H9 (cell line): ENCODE data around the gene KLK3. TPM values are rescaled to one million over a fixed set of nuclear protein-coding genes. Genes with fewer than 3 reads are reported as not detected.
A peak's percentile ranks its signal among the peaks of the same experiment; 100 is the strongest.

Source experiments
- DNase-seq: peaks from one replicate; pipeline ENCODE4 v3.0.0-alpha.2; 2017
- H2AFZ ChIP-seq: one replicate; pipeline ENCODE4 v1.6.1; 2013; ENCODE audit warnings: mild to moderate bottlenecking, low read length, control low read depth, moderate library complexity
- H2AK5ac ChIP-seq: 2 replicates; pipeline ENCODE4 v1.6.1; 2013; ENCODE audit warnings: low read length, control low read depth, mixed read lengths; ENCODE audit not compliant: insufficient read length
- H2BK120ac ChIP-seq: one replicate; pipeline ENCODE4 v1.6.1; 2013; ENCODE audit warnings: low read depth, mild to moderate bottlenecking, low read length, control low read depth, inconsistent platforms; ENCODE audit not compliant: poor library complexity, severe bottlenecking
- H2BK12ac ChIP-seq: 2 replicates; pipeline ENCODE4 v1.6.1; 2013; ENCODE audit warnings: low read length, control low read depth, mixed read lengths, low read depth; ENCODE audit not compliant: insufficient read length
- H2BK15ac ChIP-seq: 2 replicates; pipeline ENCODE4 v1.6.1; 2013; ENCODE audit warnings: low read depth, low read length, control low read depth
- H2BK20ac ChIP-seq: one replicate; pipeline ENCODE4 v1.6.1; 2013; ENCODE audit warnings: low read depth, mild to moderate bottlenecking, low read length, control low read depth, inconsistent platforms; ENCODE audit not compliant: poor library complexity, severe bottlenecking
- H2BK5ac ChIP-seq: 2 replicates; pipeline ENCODE4 v1.6.1; 2013; ENCODE audit warnings: low read length, control low read depth, mixed read lengths; ENCODE audit not compliant: insufficient read length
- H3K14ac ChIP-seq: 2 replicates; pipeline ENCODE4 v1.6.1; 2013; ENCODE audit warnings: low read length, control low read depth; ENCODE audit not compliant: insufficient read depth
- H3K18ac ChIP-seq: 2 replicates; pipeline ENCODE4 v1.6.1; 2013; ENCODE audit warnings: low read depth, mild to moderate bottlenecking, mixed read lengths, low read length, control low read depth; ENCODE audit not compliant: insufficient read length
- H3K23ac ChIP-seq: 2 replicates; pipeline ENCODE4 v1.6.1; 2013; ENCODE audit warnings: low read length, control low read depth, mixed read lengths, low read depth; ENCODE audit not compliant: insufficient read length
- H3K23me2 ChIP-seq: 2 replicates; pipeline ENCODE4 v1.6.1; 2013; ENCODE audit warnings: low read depth, mild to moderate bottlenecking, mixed read lengths, low read length, control low read depth; ENCODE audit not compliant: insufficient read length, poor library complexity, severe bottlenecking
- H3K27ac ChIP-seq: 2 replicates; pipeline ENCODE4 v1.5.1; 2013; ENCODE audit warnings: low read length, control low read depth, mixed read lengths, low read depth; ENCODE audit not compliant: insufficient read length
- H3K27me3 ChIP-seq: 2 replicates; pipeline ENCODE4 v1.6.1; 2013; ENCODE audit warnings: low read length, control low read depth, inconsistent platforms; ENCODE audit not compliant: insufficient read depth
- H3K4ac ChIP-seq: 2 replicates; pipeline ENCODE4 v1.6.1; 2013; ENCODE audit warnings: low read depth, mild to moderate bottlenecking, control low read depth, inconsistent platforms, low read length, moderate library complexity
- H3K4me1 ChIP-seq: 2 replicates; pipeline ENCODE4 v1.6.1; 2013; ENCODE audit warnings: low read length, control low read depth, inconsistent platforms; ENCODE audit not compliant: insufficient read depth
- H3K4me2 ChIP-seq: 2 replicates; pipeline ENCODE4 v1.6.1; 2013; ENCODE audit warnings: low read length, control low read depth, mixed read lengths; ENCODE audit not compliant: insufficient read length, insufficient read depth
- H3K56ac ChIP-seq: 2 replicates; pipeline ENCODE4 v1.6.1; 2013; ENCODE audit warnings: low read depth, mild to moderate bottlenecking, mixed read lengths, low read length, control low read depth; ENCODE audit not compliant: insufficient read length
- H3K79me1 ChIP-seq: 2 replicates; pipeline ENCODE4 v1.6.1; 2013; ENCODE audit warnings: low read depth, mild to moderate bottlenecking, moderate library complexity, low read length, control low read depth, inconsistent platforms; ENCODE audit not compliant: insufficient read depth, poor library complexity, severe bottlenecking
- H3K79me2 ChIP-seq: 2 replicates; pipeline ENCODE4 v1.6.1; 2013; ENCODE audit warnings: low read length, control low read depth, inconsistent platforms; ENCODE audit not compliant: insufficient read depth
- H3K9ac ChIP-seq: 2 replicates; pipeline ENCODE4 v1.6.1; 2013; ENCODE audit warnings: low read length, control low read depth, mixed read lengths; ENCODE audit not compliant: insufficient read length; ENCODE audit errors: extremely low read depth
- H3K9me3 ChIP-seq: one replicate; pipeline ENCODE4 v1.6.1; 2013; ENCODE audit warnings: low read depth, low read length, inconsistent platforms; ENCODE audit not compliant: control insufficient read depth
- H3T11ph ChIP-seq: one replicate; pipeline ENCODE4 v1.6.1; 2013; ENCODE audit warnings: mild to moderate bottlenecking, low read length, control low read depth, inconsistent platforms
- H4K20me1 ChIP-seq: one replicate; pipeline ENCODE4 v1.6.1; 2013; ENCODE audit not compliant: control insufficient read depth, insufficient read length, insufficient read depth
- H4K5ac ChIP-seq: 2 replicates; pipeline ENCODE4 v1.6.1; 2013; ENCODE audit warnings: low read depth, mild to moderate bottlenecking, mixed read lengths, low read length, control low read depth; ENCODE audit not compliant: insufficient read length
- H4K8ac ChIP-seq: replicated peaks from 2 replicates; pipeline ENCODE4 v1.6.1; 2013; ENCODE audit warnings: low read length, control low read depth, mixed read lengths, low read depth; ENCODE audit not compliant: insufficient read length
- H4K91ac ChIP-seq: 2 replicates; pipeline ENCODE4 v1.6.1; 2013; ENCODE audit warnings: low read depth, mild to moderate bottlenecking, moderate library complexity, mixed read lengths, low read length, control low read depth; ENCODE audit not compliant: insufficient read length
- H3K27ac Mint-ChIP-seq, 3 experiments: 2 replicates in 2 of 3; 3 replicates in 1 of 3; pipeline ENCODE4 v1.8.0; 2020 to 2021; ENCODE audit warnings: mixed read lengths in 3 of 3, mild to moderate bottlenecking in 1 of 3, moderate library complexity in 1 of 3
- H3K27me3 Mint-ChIP-seq: 2 replicates; pipeline ENCODE4 v1.8.0; 2021; ENCODE audit warnings: low read depth, mild to moderate bottlenecking, moderate library complexity, mixed read lengths
- H3K36me3 Mint-ChIP-seq, 3 experiments: 2 replicates in 2 of 3; 3 replicates in 1 of 3; pipeline ENCODE4 v1.8.0; 2020 to 2021; ENCODE audit warnings: low read depth in 3 of 3, mixed read lengths in 3 of 3; ENCODE audit not compliant: insufficient read depth in 1 of 3
- H3K4me1 Mint-ChIP-seq, 2 experiments: 2 replicates each; pipeline ENCODE4 v1.8.0; 2020; ENCODE audit warnings: mixed read lengths in 2 of 2
- H3K4me3 Mint-ChIP-seq, 2 experiments: 2 replicates in 1 of 2; 3 replicates in 1 of 2; pipeline ENCODE4 v1.8.0; 2020 to 2021; ENCODE audit warnings: mild to moderate bottlenecking in 2 of 2, mixed read lengths in 2 of 2, moderate library complexity in 1 of 2
- H3K9me3 Mint-ChIP-seq, 2 experiments: 2 replicates in 1 of 2; 3 replicates in 1 of 2; pipeline ENCODE4 v1.8.0; 2020; ENCODE audit warnings: mild to moderate bottlenecking in 2 of 2, mixed read lengths in 2 of 2, moderate library complexity in 1 of 2
- CTCF ChIP-seq: fragments of 200-600 bp; sonication (generic); conservative IDR thresholded peaks from 3 replicates; pipeline ENCODE4 v1.8.0; 2021; ENCODE audit warnings: antibody characterized with exemption, mild to moderate bottlenecking
- WGBS: extraction: QIAGEN DNeasy Blood & Tissue Kit; methylation state at CpG from one replicate; pipeline ENCODE4 v1.1.7; 2013; ENCODE audit warnings: missing lambda C conversion rate, low lambda C conversion rate, mixed read lengths; ENCODE audit not compliant: insufficient read length; ENCODE audit errors: extremely low coverage; 5-methylcytosine and 5-hydroxymethylcytosine counted together
- total RNA-seq: library from RNA; stranded (reverse); gene quantifications from 2 replicates; pipeline ENCODE4 v1.2.1, GENCODE V29; 2021

The KLK3 gene
- total RNA-seq, 1 experiment from 2014 or later: not detected

DNA sequence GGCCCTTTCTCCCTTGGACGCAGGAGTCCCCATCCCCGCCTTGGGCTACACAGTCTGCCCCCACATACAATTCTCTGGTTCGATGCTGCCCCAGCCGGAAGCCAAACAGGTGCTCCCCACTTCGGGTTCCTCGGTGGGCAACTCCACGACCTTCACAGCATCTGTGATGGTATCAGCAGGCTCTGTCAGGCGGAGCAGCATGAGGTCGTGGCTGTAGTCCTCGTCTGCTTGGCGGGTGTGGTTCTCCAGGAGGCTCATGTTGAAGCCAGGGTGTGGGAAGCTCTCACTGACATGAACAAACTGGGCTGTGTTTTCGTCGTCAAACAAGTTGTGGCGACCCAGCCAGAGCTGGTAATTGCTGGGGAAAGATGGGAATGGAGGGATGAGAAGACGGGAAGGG is 34.6 kb upstream of the KLK3 start:
- no peak overlapping the region for H2BK5ac ChIP-seq
- no peaks in the 10 kb centered on the region for H3K79me2 ChIP-seq
- no peak overlapping the region for H2AK5ac ChIP-seq
- no peak overlapping the region for H3K18ac ChIP-seq
- no peak overlapping the region for H4K5ac ChIP-seq
- peaks cover 5% of the 10 kb centered on the region; the same call in 1 of the 2 replicates for H3K4me1 ChIP-seq
- H4K91ac ChIP-seq: no peak overlapping the region
- H2BK120ac ChIP-seq: no peak overlapping the region
- H2AFZ ChIP-seq: no peak overlapping the region
- Mint-ChIP-seq H3K36me3 (peaks cover 0 to 2% (median 0%) of the 10 kb centered on the region in 3 experiments; a peak in 4 of 7 replicates), H3K27me3 (peaks cover 87% of the 10 kb centered on the region), H3K27ac (no peak overlapping the region), H3K4me3 (peak overlapping the region in 1 of 2 experiments; percentile 76; a peak in 4 of 5 replicates), H3K4me1 (peaks cover 33 to 42% of the 10 kb centered on the region in 2 experiments), H3K9me3 (peaks cover 0 to 4% of the 10 kb centered on the region in 2 experiments; a peak in 3 of 5 replicates)
- TF ChIP-seq CTCF: no peak
- no peak overlapping the region for H2BK15ac ChIP-seq
- peaks cover 8% of the 10 kb centered on the region for H3K23me2 ChIP-seq
- H3K79me1 ChIP-seq: no peaks in the 10 kb centered on the region
- no peak overlapping the region for H2BK12ac ChIP-seq
- H2BK20ac ChIP-seq: no peak overlapping the region
- no peaks in the 10 kb centered on the region for H4K20me1 ChIP-seq
- H3K56ac ChIP-seq: no peak overlapping the region
- no peak overlapping the region for H4K8ac ChIP-seq
- peak overlapping the region; percentile 92 for H3K4me2 ChIP-seq
- no peak overlapping the region for H3K27ac ChIP-seq
- no peak overlapping the region for H3T11ph ChIP-seq
- no peak overlapping the region for H3K9ac ChIP-seq
- DNase-seq: no peak
- no peak overlapping the region for H3K23ac ChIP-seq
- no peak overlapping the region for H3K4ac ChIP-seq
- WGBS: no CpG with 5 or more reads among the region's 15 CpGs
- peaks cover 12% of the 10 kb centered on the region for H3K27me3 ChIP-seq
- H3K14ac ChIP-seq: no peak overlapping the region
- no peaks in the 10 kb centered on the region for H3K9me3 ChIP-seq
